Gastrocnemius medialis (tissue), 4 donors: ENCODE results near the gene SAE1. TPM values are rescaled to one million over a fixed set of nuclear protein-coding genes. Genes with fewer than 3 reads are reported as not detected.

Source experiments
- ATAC-seq, 2 donors: fragments of 150-250 bp; one replicate each; pipeline ENCODE4 v1.9.1; 2016
- DNase-seq, 2 donors: peaks; one replicate each; pipeline ENCODE4 v3.0.0-alpha.2; 2019
- H3K27ac ChIP-seq, 4 donors: fragments of 200-600 bp; sonication (generic); 1 replicate in 1 of 4; 2 replicates in 3 of 4; pipeline ENCODE4 v1.5.1; 2016 to 2018; ENCODE audit warnings: mild to moderate bottlenecking in 2 of 4, moderate library complexity in 1 of 4
- H3K27me3 ChIP-seq, 3 donors: fragments of 200-600 bp; sonication (generic) in 2 of 3; 1 replicate in 1 of 3; 2 replicates in 2 of 3; pipeline versions ENCODE4 v1.5.1 to v1.6.0; 2016 to 2019; ENCODE audit warnings: mild to moderate bottlenecking in 1 of 3, moderate library complexity in 1 of 3
- H3K36me3 ChIP-seq, 2 donors: fragments of 200-600 bp; sonication (generic) in 1 of 2; one replicate each; pipeline ENCODE4 v1.5.1; 2017 to 2018
- H3K4me1 ChIP-seq, 2 donors: fragments of 200-600 bp; sonication (generic) in 1 of 2; one replicate each; pipeline ENCODE4 v1.5.1; 2016 to 2017; ENCODE audit warnings: mild to moderate bottlenecking in 2 of 2
- H3K4me3 ChIP-seq, 4 donors: fragments of 200-600 bp; sonication (generic) in 3 of 4; 1 replicate in 1 of 4; 2 replicates in 3 of 4; pipeline ENCODE4 v1.5.1; 2016 to 2019; ENCODE audit warnings: mild to moderate bottlenecking in 2 of 4
- H3K9me3 ChIP-seq, 3 donors: fragments of 200-600 bp; sonication (generic) in 2 of 3; 1 replicate in 1 of 3; 2 replicates in 2 of 3; pipeline ENCODE4 v1.5.1; 2016 to 2019
- CTCF ChIP-seq, 5 experiments: fragments of 450-650 bp in 3 of 5; fragments of 200-600 bp in 2 of 5; sonication (generic) in 2 of 5; IDR thresholded peaks in 4 of 5; conservative IDR thresholded peaks in 1 of 5; 1 replicate in 4 of 5; 2 replicates in 1 of 5; pipeline ENCODE4 v1.5.1; 2016 to 2019; ENCODE audit warnings: antibody characterized with exemption in 5 of 5, mild to moderate bottlenecking in 3 of 5, moderate library complexity in 3 of 5
- POLR2A ChIP-seq, 2 donors: fragments of 450-650 bp; IDR thresholded peaks; one replicate each; pipeline ENCODE4 v1.6.1; 2017; ENCODE audit warnings: antibody characterized with exemption in 2 of 2, mild to moderate bottlenecking in 2 of 2, moderate library complexity in 2 of 2
- in situ Hi-C, 4 donors: fragments of 200-750 bp; cut with MboI; loops; one replicate each; pipeline versions ENCODE4 v1.15.0 to v1.8.0; 2017; ENCODE audit warnings: low sequenced_read_pairs in 4 of 4
- intact Hi-C: fragments of 100-400 bp; cut with DNase I; formaldehyde crosslinking; loops from one replicate; pipeline ENCODE4 v1.15.1; 2023; ENCODE audit warnings: low total_unique reads
- total RNA-seq, 4 donors: library from RNA; depleted of rRNA; stranded (reverse); fragments of >200 nt; gene quantifications; one replicate each; pipeline versions ENCODE4 v1.1.0 to v1.2.3, GENCODE V29; 2016

The SAE1 gene
- total RNA-seq, 4 donors from 2014 or later: 29.7 to 74.6 (median 46.4) TPM

GRCh38 chr19:47112997-47113849 lies 17.4 kb upstream of the SAE1 start, which contains the start of gene ZC3H4:
TSS of gene ZC3H4 (minus strand) at chr19:47113776. CDS start at chr19:47112584, 1,192 bp downstream.
- DNase-seq (peak; percentile 100), ATAC-seq (peak; percentile 89)
- peak within 1 kb of the TSS; percentile 96 to 100 (median 99) for H3K27ac ChIP-seq
- H3K27me3 ChIP-seq: no peaks in the 10 kb centered on the region
- no peaks in the 10 kb centered on the region for H3K9me3 ChIP-seq
- peak within 1 kb of the TSS; percentile 87 to 100 (median 98) for H3K4me3 ChIP-seq
- TF ChIP-seq CTCF (IDR thresholded peaks at IDR 0.05 in 4 of 5, conservative IDR thresholded peaks at IDR 0.05 in 1 of 5) (no peak), POLR2A (IDR thresholded peaks at IDR 0.05) (peak; percentile 85 to 86)
- intact Hi-C loops: loop anchor here (1.0 to 5.0 kb wide), 7 partner anchors 16 to 1959 kb away; partner anchors contain the start of genes AP2S1, CCDC9, KCNA7 and SAE1
- no peaks in the 10 kb centered on the region for H3K36me3 ChIP-seq
- in situ Hi-C loops: loop anchor here in 1 of 4 donors (10.0 kb wide), 1 partner anchor 258 kb away; the partner anchor contains the start of gene AP2S1
- peaks cover 28 to 29% of the 10 kb centered on the region in 2 donors for H3K4me1 ChIP-seq

- ATAC-seq: no peak
- H3K4me3 ChIP-seq: peak overlapping the region; percentile 75 to 100 (median 98)
- H3K27me3 ChIP-seq: no peaks in the 10 kb centered on the region
- no peak for DNase-seq
- intact Hi-C loops (loop anchor here (1.0 to 5.0 kb wide), 7 partner anchors 16 to 1958 kb away; partner anchors contain the start of genes AP2S1, CCDC9, KCNA7 and SAE1), in situ Hi-C loops (loop anchor here in 1 of 4 donors (10.0 kb wide), 1 partner anchor 259 kb away; the partner anchor contains the start of gene AP2S1)
- H3K9me3 ChIP-seq: no peaks in the 10 kb centered on the region
- no peaks in the 10 kb centered on the region for H3K36me3 ChIP-seq
- TF ChIP-seq POLR2A (IDR thresholded peaks at IDR 0.05) (no peak), CTCF (IDR thresholded peaks at IDR 0.05 in 4 of 5, conservative IDR thresholded peaks at IDR 0.05 in 1 of 5) (no peak)
- peaks cover 20% of the 10 kb centered on the region in 2 donors for H3K4me1 ChIP-seq
- H3K27ac ChIP-seq: peak overlapping the region; percentile 96 to 100 (median 99)
Observed at GRCh38 chr19:47113850-47114651, 16.6 kb upstream of the SAE1 start.

- DNase-seq: no peak
- no peaks in the 10 kb centered on the region for H3K9me3 ChIP-seq
- H3K36me3 ChIP-seq: no peaks in the 10 kb centered on the region
- intact Hi-C loops: no loop called here
- H3K4me3 ChIP-seq: no peak overlapping the region
- no peaks in the 10 kb centered on the region for H3K27me3 ChIP-seq
- no peak for TF ChIP-seq CTCF (IDR thresholded peaks at IDR 0.05 in 4 of 5, conservative IDR thresholded peaks at IDR 0.05 in 1 of 5)
- no peak for TF ChIP-seq POLR2A (IDR thresholded peaks at IDR 0.05)
- ATAC-seq: no peak
- H3K4me1 ChIP-seq: peaks cover 0 to 2% of the 10 kb centered on the region in 2 donors
- in situ Hi-C loops: loop anchor here in 3 of 4 donors (10.0 kb wide), 1 partner anchor 86 kb away; no protein-coding TSS in a partner anchor
- no peak overlapping the region for H3K27ac ChIP-seq
Observed at GRCh38 chr19:47120470-47121067, 10.1 kb upstream of the SAE1 start.
